ENCODE results near the gene PLLP.

DNA sequence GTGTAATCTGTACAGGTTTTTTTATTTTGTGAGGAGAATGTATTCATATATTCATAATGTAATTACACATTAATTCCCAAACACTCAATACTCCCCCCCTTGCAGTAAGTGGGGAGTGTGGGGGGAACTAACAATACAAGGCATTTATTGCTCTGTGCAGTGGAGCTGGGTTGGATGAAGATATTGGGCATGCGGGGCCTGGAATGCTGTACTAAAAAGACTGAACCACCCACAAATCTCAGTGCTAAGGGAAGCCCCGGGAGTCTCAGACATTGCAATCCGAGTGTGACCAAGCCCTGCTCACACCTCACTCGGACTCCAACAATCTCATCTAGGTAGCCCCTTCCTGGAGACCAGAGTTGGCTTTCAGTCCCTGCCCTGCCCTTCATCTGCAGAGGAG, 6.0 kb downstream of the PLLP start:
- TF ChIP-seq, protein P1, sequence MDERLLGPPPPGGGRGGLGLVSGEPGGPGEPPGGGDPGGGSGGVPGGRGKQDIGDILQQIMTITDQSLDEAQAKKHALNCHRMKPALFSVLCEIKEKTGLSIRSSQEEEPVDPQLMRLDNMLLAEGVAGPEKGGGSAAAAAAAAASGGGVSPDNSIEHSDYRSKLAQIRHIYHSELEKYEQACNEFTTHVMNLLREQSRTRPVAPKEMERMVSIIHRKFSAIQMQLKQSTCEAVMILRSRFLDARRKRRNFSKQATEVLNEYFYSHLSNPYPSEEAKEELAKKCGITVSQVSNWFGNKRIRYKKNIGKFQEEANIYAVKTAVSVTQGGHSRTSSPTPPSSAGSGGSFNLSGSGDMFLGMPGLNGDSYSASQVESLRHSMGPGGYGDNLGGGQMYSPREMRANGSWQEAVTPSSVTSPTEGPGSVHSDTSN (CRISPR knock-in tag; IDR thresholded peaks at IDR 0.05; ENCODE audit: low read depth), result no peak
- TF ChIP-seq, protein P1 (tag; conservative IDR thresholded peaks at IDR 0.05; ENCODE audit: low read depth), result no peak
- TF ChIP-seq EP300 (IDR thresholded peaks at IDR 0.05; ENCODE audit: low read length), result no peak
- TF ChIP-seq CHD1 (IDR thresholded peaks at IDR 0.05; ENCODE audit: low read length), result no peak
- no peak for TF ChIP-seq ZNF780A (CRISPR knock-in tag; IDR thresholded peaks at IDR 0.05)

All from K562 (cell line).